Stomach (tissue), 4 donors: ENCODE measurements around the gene MPZL1.

Experiments used
- CTCF ChIP-seq, 7 experiments: fragments of 450-650 bp in 4 of 7; fragments of 200-600 bp in 3 of 7; sonication (generic) in 3 of 7; IDR thresholded peaks; one replicate each; pipeline ENCODE4 v1.5.1; 2016 to 2019; ENCODE audit warnings: antibody characterized with exemption in 7 of 7, control low read depth in 2 of 7, mild to moderate bottlenecking in 1 of 7
- EP300 ChIP-seq: sonication (generic); formaldehyde crosslinking; IDR thresholded peaks from one replicate; pipeline ENCODE4 v1.6.1; 2017; ENCODE audit warnings: antibody characterized with exemption
- POLR2A ChIP-seq, 4 donors: fragments of 450-650 bp; IDR thresholded peaks; one replicate each; pipeline ENCODE4 v1.6.1; 2016; ENCODE audit warnings: antibody characterized with exemption in 4 of 4, control low read depth in 2 of 4, mild to moderate bottlenecking in 1 of 4, moderate library complexity in 1 of 4
- POLR2AphosphoS5 ChIP-seq, 3 donors: sonication (generic); formaldehyde crosslinking; IDR thresholded peaks; one replicate each; pipeline ENCODE4 v1.6.1; 2016; ENCODE audit warnings: antibody characterized with exemption in 3 of 3

GRCh38 chr1:167704715-167705114 lies 17.1 kb upstream of the MPZL1 start:
- TF ChIP-seq CTCF (IDR thresholded peaks at IDR 0.05) (no peak), POLR2AphosphoS5 (IDR thresholded peaks at IDR 0.05) (no peak), POLR2A (IDR thresholded peaks at IDR 0.05) (no peak), EP300 (no peak)
